PC-3 (cell line): ENCODE data around the gene FOXA3. TPM values are rescaled to one million over a fixed set of nuclear protein-coding genes. Genes with fewer than 3 reads are reported as not detected.
A peak's percentile ranks its signal among the peaks of the same experiment; 100 is the strongest.

Experiments
- ATAC-seq: fragments of 200-7000 bp; cut with Tn5 transposase; 2 replicates; pipeline ENCODE4 v1.9.1; 2020; ENCODE audit warnings: mild to moderate bottlenecking, moderate library complexity
- BruUV-seq: library from RNA; stranded (reverse); fragments of 400-500 nt; replicated peaks from 2 replicates; lab custom pipeline; 2021; lab: Mats Ljungman, UMichigan
- CTCF ChIA-PET: fragments of 300-600 bp; sonication (Branson Sonifier 250); formaldehyde crosslinking; loops from one replicate; lab custom pipeline; 2022; ENCODE audit warnings: antibody characterized with exemption; lab: Charles Lee
- POLR2A ChIA-PET: fragments of 300-600 bp; sonication (Branson Sonifier 250); formaldehyde crosslinking; loops from one replicate; lab custom pipeline; 2022; ENCODE audit warnings: antibody characterized with exemption; ENCODE audit not compliant: unreplicated experiment; lab: Charles Lee
- DNase-seq: peaks from one replicate; pipeline ENCODE4 v3.0.0-alpha.2; 2015
- H2AFZ ChIP-seq: fragments of 300-600 bp; sonication (generic); 2 replicates; pipeline ENCODE4 v1.6.0; 2016; ENCODE audit warnings: antibody characterized with exemption, low read length
- H3F3A ChIP-seq: fragments of 300-600 bp; sonication (generic); one replicate; pipeline ENCODE4 v1.6.0; 2017; ENCODE audit warnings: antibody characterized with exemption, low read length, control low read depth, mild to moderate bottlenecking; ENCODE audit not compliant: unreplicated experiment
- H3K27ac ChIP-seq: fragments of 300-600 bp; sonication (generic); 2 replicates; pipeline ENCODE4 v1.5.1; 2016; ENCODE audit warnings: mild to moderate bottlenecking, low read length
- H3K27me3 ChIP-seq: fragments of 300-600 bp; sonication (generic); 2 replicates; pipeline ENCODE4 v1.6.1; 2016; ENCODE audit warnings: low read length, mixed read lengths
- H3K36me3 ChIP-seq: fragments of 300-600 bp; sonication (generic); 2 replicates; pipeline ENCODE4 v1.6.1; 2016; ENCODE audit warnings: low read depth, mixed run types, low read length, mixed read lengths
- H3K4me1 ChIP-seq: fragments of 300-600 bp; sonication (generic); 2 replicates; pipeline ENCODE4 v1.5.1; 2016; ENCODE audit warnings: low read length; ENCODE audit not compliant: insufficient read depth
- H3K4me2 ChIP-seq: fragments of 300-600 bp; sonication (generic); 2 replicates; pipeline ENCODE4 v1.6.0; 2016; ENCODE audit warnings: low read length
- H3K4me3 ChIP-seq: fragments of 300-600 bp; sonication (generic); 2 replicates; pipeline ENCODE4 v1.5.1; 2016; ENCODE audit warnings: mild to moderate bottlenecking, low read length, mixed read lengths
- H3K79me2 ChIP-seq: fragments of 300-600 bp; sonication (generic); 2 replicates; pipeline ENCODE4 v1.6.1; 2017; ENCODE audit warnings: low read length, mixed read lengths
- H3K9ac ChIP-seq: fragments of 300-600 bp; sonication (generic); 2 replicates; pipeline ENCODE4 v1.6.0; 2016; ENCODE audit warnings: mild to moderate bottlenecking, low read length
- H3K9me2 ChIP-seq: fragments of 300-600 bp; sonication (generic); replicated peaks from 2 replicates; pipeline ENCODE4 v1.6.1; 2016; ENCODE audit warnings: mixed run types, low read length, mixed read lengths
- H3K9me3 ChIP-seq: fragments of 300-600 bp; sonication (generic); 2 replicates; pipeline ENCODE4 v1.6.1; 2016; ENCODE audit warnings: low read length, mixed read lengths
- H4K20me1 ChIP-seq: fragments of 300-600 bp; sonication (generic); 2 replicates; pipeline ENCODE4 v1.6.1; 2016; ENCODE audit warnings: low read length, mixed read lengths
- CTCF ChIP-seq: fragments of 300-600 bp; sonication (generic); conservative IDR thresholded peaks from 2 replicates; pipeline ENCODE4 v1.5.1; 2017; ENCODE audit warnings: antibody characterized with exemption, low read depth, mild to moderate bottlenecking, low read length
- EZH2 ChIP-seq: fragments of 300-600 bp; sonication (generic); IDR thresholded peaks from one replicate; pipeline ENCODE4 v1.6.1; 2017; ENCODE audit warnings: antibody characterized with exemption, mild to moderate bottlenecking, low read length; ENCODE audit not compliant: unreplicated experiment
- EZH2phosphoT487 ChIP-seq: fragments of 300-600 bp; sonication (generic); IDR thresholded peaks from 2 replicates; pipeline ENCODE4 v1.6.1; 2018; ENCODE audit warnings: mild to moderate bottlenecking, antibody characterized with exemption, low read length, borderline replicate concordance
- intact Hi-C: fragments of 100-400 bp; cut with micrococcal nuclease; formaldehyde crosslinking; loops from 2 replicates; pipeline ENCODE4 v1.9.0; 2023
- total RNA-seq: library from RNA; depleted of rRNA; stranded (reverse); fragments of >200 nt; gene quantifications from 2 replicates; pipeline ENCODE4 v1.2.3, GENCODE V29; 2014

FOXA3 gene
- total RNA-seq, 1 experiment from 2014 or later = 0.33 TPM

GRCh38 chr19:45817010-45817724, 47.0 kb upstream of the FOXA3 start:
- DNase-seq (peak; percentile 91), ATAC-seq (peak; percentile 90)
- no peak overlapping the region for H3K4me2 ChIP-seq
- TF ChIP-seq CTCF (peak; percentile 92), EZH2 (no peak), EZH2phosphoT487 (no peak)
- H3K27me3 ChIP-seq = no peaks in the 10 kb centered on the region
- H3F3A ChIP-seq = no peaks in the 10 kb centered on the region
- POLR2A ChIA-PET = no interaction called here
- H3K79me2 ChIP-seq = no peaks in the 10 kb centered on the region
- H3K27ac ChIP-seq = no peak overlapping the region
- no peak overlapping the region for H2AFZ ChIP-seq
- H3K9me2 ChIP-seq = no peaks in the 10 kb centered on the region
- H3K4me3 ChIP-seq = no peak overlapping the region
- CTCF ChIA-PET = interaction anchor here (0.5 to 0.7 kb wide), 7 partner anchors 11 to 438 kb away, joined by 3 to 13 read pairs (median 5); partner anchors contain the start of genes FBXO46 and SIX5
- H3K9ac ChIP-seq = no peak overlapping the region
- no peaks in the 10 kb centered on the region for H3K9me3 ChIP-seq
- no TSS peak for BruUV-seq
- no peaks in the 10 kb centered on the region; the same call in 1 of the 2 replicates for H3K36me3 ChIP-seq
- intact Hi-C loops = loop anchor here (1.0 kb wide), 1 partner anchor 18 kb away; no protein-coding TSS in a partner anchor
- no peaks in the 10 kb centered on the region for H4K20me1 ChIP-seq
- H3K4me1 ChIP-seq = no peaks in the 10 kb centered on the region; the same call in 1 of the 2 replicates

GRCh38 chr19:45817725-45818301, 46.3 kb upstream of the FOXA3 start:
- no peaks in the 10 kb centered on the region for H3K9me2 ChIP-seq
- H2AFZ ChIP-seq = no peak overlapping the region
- no peak overlapping the region for H3K4me3 ChIP-seq
- intact Hi-C loops = loop anchor here (1.0 kb wide), 1 partner anchor 19 kb away; no protein-coding TSS in a partner anchor
- CTCF ChIA-PET = no interaction called here
- DNase-seq = peak; percentile 28
- no peaks in the 10 kb centered on the region for H3K9me3 ChIP-seq
- H4K20me1 ChIP-seq = no peaks in the 10 kb centered on the region
- no TSS peak for BruUV-seq
- H3K4me1 ChIP-seq = no peaks in the 10 kb centered on the region; the same call in 1 of the 2 replicates
- TF ChIP-seq EZH2phosphoT487 = no peak
- TF ChIP-seq CTCF = no peak
- TF ChIP-seq EZH2 = no peak
- POLR2A ChIA-PET = no interaction called here
- no peaks in the 10 kb centered on the region for H3K27me3 ChIP-seq
- no peak overlapping the region for H3K27ac ChIP-seq
- H3F3A ChIP-seq = no peaks in the 10 kb centered on the region
- ATAC-seq = peak; percentile 68
- H3K79me2 ChIP-seq = no peaks in the 10 kb centered on the region
- no peak overlapping the region for H3K9ac ChIP-seq
- no peak overlapping the region for H3K4me2 ChIP-seq
- no peaks in the 10 kb centered on the region; the same call in 1 of the 2 replicates for H3K36me3 ChIP-seq
